CD4-positive, alpha-beta T cell treated with Interferon gamma for 1 hour (primary cell): ENCODE results near the gene ITGA4.

Source experiments
- DNase-seq: peaks from one replicate; pipeline ENCODE4 v3.0.0-alpha.2; 2020

The ITGA4 gene

GRCh38 chr2:181459621-181460021 lies 2.4 kb downstream of the ITGA4 start:
- no peak for DNase-seq

- DNase-seq, result peak; percentile 16
These were observed 4.1 kb downstream of the ITGA4 start for GRCh38 chr2:181461056-181461997.

- no peak for DNase-seq
These were observed 4.8 kb downstream of the ITGA4 start for GRCh38 chr2:181462033-181462432.

GRCh38 chr2:181463588-181463987 lies 6.4 kb downstream of the ITGA4 start:
- DNase-seq, result no peak

GRCh38 chr2:181464966-181465365 lies 7.8 kb downstream of the ITGA4 start:
- no peak for DNase-seq

- no peak for DNase-seq
These were observed 8.6 kb downstream of the ITGA4 start for GRCh38 chr2:181465676-181466375.

- peak; percentile 75 for DNase-seq
These were observed 9.7 kb downstream of the ITGA4 start for GRCh38 chr2:181466661-181467576.

GRCh38 chr2:181467966-181468707 lies 11.0 kb downstream of the ITGA4 start:
- peak; percentile 11 for DNase-seq

GRCh38 chr2:181468811-181469210 lies 11.6 kb downstream of the ITGA4 start:
- no peak for DNase-seq

GRCh38 chr2:181471226-181471625 lies 14.0 kb downstream of the ITGA4 start:
- DNase-seq, result no peak

GRCh38 chr2:181471783-181472182 lies 14.6 kb downstream of the ITGA4 start:
- no peak for DNase-seq

GRCh38 chr2:181472990-181473389 lies 15.8 kb downstream of the ITGA4 start:
- no peak for DNase-seq

GRCh38 chr2:181474222-181474881 lies 17.2 kb downstream of the ITGA4 start:
- no peak for DNase-seq

GRCh38 chr2:181483211-181483610 lies 26.0 kb downstream of the ITGA4 start:
- no peak for DNase-seq

GRCh38 chr2:181483876-181484275 lies 26.7 kb downstream of the ITGA4 start:
- DNase-seq, result no peak

- no peak for DNase-seq
These were observed 27.9 kb downstream of the ITGA4 start for GRCh38 chr2:181484851-181485637.

GRCh38 chr2:181485638-181485946 lies 28.4 kb downstream of the ITGA4 start:
- DNase-seq, result no peak

GRCh38 chr2:181499231-181499630 lies 42.0 kb downstream of the ITGA4 start:
- DNase-seq, result no peak

GRCh38 chr2:181500201-181500600 lies 43.0 kb downstream of the ITGA4 start:
- no peak for DNase-seq

GRCh38 chr2:181515719-181516118 lies 58.5 kb downstream of the ITGA4 start:
- no peak for DNase-seq

- no peak for DNase-seq
These were observed 59.8 kb downstream of the ITGA4 start for GRCh38 chr2:181516992-181517391.
